Omental fat pad (tissue), 4 donors: ENCODE measurements around the gene CYBRD1. TPM values are rescaled to one million over a fixed set of nuclear protein-coding genes. Genes with fewer than 3 reads are reported as not detected.

Experiments used
- ATAC-seq: fragments of 150-250 bp; one replicate; pipeline ENCODE4 v1.9.1; 2016; ENCODE audit warnings: mild to moderate bottlenecking, moderate library complexity; ENCODE audit not compliant: low FRiP score
- DNase-seq: peaks from one replicate; pipeline ENCODE4 v3.0.0-alpha.2; 2019; ENCODE audit warnings: low spot score
- total RNA-seq, 4 donors: library from RNA; depleted of rRNA; stranded (reverse); fragments of >200 nt; gene quantifications; one replicate each; pipeline ENCODE4 v1.1.0, GENCODE V29; 2016
- TF ChIP-seq, protein P1 (sequence below), 3 donors: fragments of 450-650 bp; IDR thresholded peaks; one replicate each; pipeline ENCODE4 v1.5.1; 2016 to 2017; ENCODE audit warnings: antibody characterized with exemption in 3 of 3, mild to moderate bottlenecking in 3 of 3, moderate library complexity in 2 of 3

CYBRD1 gene
- total RNA-seq, 4 donors from 2014 or later: 296 to 494 (median 360) TPM

DNA sequence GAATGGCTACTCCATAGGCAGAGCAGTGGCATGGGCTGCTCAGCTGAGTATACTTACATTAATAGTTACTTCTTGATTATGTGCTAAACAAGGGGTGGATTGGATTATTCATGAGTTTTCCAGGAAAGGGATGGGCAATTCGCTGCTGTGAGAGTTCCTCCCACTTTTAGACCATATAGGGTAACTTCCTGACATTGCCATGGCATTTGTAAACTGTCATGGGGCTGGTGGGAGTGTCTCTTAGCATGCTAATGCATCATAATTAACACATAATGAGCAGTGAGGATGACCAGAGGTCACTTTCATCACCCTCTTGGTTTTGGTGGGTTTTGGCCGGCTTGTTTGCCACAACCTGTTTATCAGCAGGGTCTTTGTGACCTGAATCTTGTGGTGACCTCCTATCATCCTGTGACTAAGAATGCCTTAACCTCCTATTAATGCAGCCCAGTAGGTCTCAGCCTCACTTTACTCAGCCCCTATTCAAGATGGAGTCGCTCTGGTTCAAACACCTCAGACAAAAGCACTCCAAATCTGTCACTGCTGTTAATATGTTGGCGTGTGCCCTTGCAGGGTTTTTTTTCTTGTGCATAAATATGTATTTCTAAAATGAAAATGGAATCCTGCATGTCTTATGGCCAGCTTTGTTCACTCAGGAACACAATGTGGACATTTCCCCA is 56.0 kb downstream of the CYBRD1 start:
- TF ChIP-seq, protein P1, sequence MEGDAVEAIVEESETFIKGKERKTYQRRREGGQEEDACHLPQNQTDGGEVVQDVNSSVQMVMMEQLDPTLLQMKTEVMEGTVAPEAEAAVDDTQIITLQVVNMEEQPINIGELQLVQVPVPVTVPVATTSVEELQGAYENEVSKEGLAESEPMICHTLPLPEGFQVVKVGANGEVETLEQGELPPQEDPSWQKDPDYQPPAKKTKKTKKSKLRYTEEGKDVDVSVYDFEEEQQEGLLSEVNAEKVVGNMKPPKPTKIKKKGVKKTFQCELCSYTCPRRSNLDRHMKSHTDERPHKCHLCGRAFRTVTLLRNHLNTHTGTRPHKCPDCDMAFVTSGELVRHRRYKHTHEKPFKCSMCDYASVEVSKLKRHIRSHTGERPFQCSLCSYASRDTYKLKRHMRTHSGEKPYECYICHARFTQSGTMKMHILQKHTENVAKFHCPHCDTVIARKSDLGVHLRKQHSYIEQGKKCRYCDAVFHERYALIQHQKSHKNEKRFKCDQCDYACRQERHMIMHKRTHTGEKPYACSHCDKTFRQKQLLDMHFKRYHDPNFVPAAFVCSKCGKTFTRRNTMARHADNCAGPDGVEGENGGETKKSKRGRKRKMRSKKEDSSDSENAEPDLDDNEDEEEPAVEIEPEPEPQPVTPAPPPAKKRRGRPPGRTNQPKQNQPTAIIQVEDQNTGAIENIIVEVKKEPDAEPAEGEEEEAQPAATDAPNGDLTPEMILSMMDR (IDR thresholded peaks at IDR 0.05): no peak
- DNase-seq (no peak), ATAC-seq (no peak)

DNA sequence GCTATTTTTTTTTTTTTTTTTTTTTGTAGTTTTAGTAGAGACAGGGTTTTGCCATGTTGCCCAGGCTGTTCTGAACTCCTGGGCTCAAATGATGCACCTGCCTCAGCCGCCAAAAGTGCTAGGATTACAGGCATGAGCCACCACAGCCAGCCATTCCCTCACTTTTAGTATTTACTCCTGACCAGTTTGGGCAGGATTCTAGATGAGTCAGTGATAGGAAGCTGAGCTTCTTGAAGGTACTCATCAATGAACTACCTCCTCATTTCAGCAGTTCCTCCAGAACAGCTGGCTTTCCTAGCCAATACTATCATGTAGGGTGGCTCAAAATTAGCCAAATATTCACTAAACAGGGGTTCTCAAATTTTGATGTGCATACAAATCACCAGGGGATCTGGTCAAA is 57.2 kb downstream of the CYBRD1 start:
- DNase-seq (no peak), ATAC-seq (no peak)
- TF ChIP-seq, protein P1 (IDR thresholded peaks at IDR 0.05): no peak

DNA sequence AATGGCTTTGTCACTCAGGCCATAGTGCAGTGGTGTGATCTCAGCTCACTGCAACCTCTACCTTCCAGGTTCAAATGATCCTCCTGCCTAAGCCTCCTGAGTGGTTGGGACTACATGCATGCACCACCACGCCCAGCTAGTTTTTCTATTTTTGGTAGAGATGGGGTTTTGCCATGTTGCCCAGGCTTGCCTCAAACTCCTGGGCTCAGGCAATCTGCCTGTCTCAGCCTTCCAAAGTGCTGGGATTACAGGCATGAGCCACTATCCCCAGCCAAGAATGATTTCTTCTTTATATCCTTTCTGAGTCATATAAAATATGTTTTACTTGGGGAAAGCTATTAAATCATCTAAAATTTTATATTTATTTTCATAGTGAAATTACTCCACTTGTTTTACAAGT is 61.3 kb downstream of the CYBRD1 start:
- ATAC-seq (no peak), DNase-seq (no peak)
- TF ChIP-seq, protein P1 (IDR thresholded peaks at IDR 0.05): no peak

DNA sequence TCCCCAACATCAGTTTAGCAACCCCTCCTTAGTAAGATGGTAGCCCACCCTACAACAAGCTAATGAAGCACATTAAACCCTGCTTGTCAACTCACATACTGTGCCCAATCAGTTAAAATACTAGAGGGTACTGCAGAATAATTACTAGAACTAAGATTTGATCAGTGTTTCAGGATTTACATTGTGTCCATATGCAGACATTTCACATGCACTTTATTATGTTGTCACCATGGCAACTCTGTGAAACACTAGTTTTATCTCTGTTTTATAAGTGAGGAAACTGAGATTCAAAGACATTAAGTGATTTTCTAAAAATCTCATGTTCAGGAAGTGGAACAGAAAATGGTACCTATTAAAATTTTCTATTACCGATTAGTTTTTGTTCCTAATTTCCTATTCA is 61.7 kb downstream of the CYBRD1 start:
- TF ChIP-seq, protein P1 (IDR thresholded peaks at IDR 0.05): no peak
- DNase-seq (no peak), ATAC-seq (no peak)

DNA sequence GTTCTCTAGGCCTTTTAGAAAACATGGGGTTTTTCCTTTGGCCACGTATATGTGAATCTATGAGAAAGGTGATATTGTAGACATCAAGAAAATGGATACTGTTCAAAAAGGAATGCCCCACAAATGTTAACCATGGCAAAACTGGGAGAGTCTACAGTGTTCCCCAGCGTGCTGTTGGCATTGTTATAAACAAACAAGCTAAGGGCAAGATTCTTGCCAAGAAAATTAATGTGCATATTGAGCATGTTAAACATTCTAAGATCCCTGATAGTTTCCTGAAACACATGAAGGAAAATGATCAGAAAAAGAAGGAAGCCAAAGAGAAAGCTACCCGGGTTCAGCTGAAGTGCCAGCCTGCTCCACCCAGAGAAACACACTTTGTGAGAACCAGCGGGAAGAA is 64.9 kb downstream of the CYBRD1 start:
- TF ChIP-seq, protein P1 (IDR thresholded peaks at IDR 0.05): no peak
- ATAC-seq: no peak
- no peak for DNase-seq

DNA sequence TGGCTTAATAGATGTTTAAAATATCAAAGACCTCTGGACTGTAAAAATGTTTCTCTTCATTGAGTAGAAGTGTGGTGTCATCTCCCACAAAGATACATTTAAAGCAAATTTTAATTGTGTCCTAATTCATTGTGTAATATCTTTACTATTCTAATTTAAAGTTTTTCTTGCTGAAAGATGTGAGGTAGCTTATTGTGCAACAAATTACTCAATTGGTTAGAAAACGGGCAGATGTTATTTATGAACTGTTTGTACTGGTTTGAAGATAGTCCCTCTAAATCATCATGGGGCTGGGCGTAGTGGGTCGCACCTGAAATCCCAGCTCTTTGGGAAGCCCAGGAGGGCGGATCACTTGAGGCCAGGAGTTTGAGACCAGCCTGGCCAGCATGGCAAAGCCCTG is 65.3 kb downstream of the CYBRD1 start:
- DNase-seq (no peak), ATAC-seq (no peak)
- TF ChIP-seq, protein P1 (IDR thresholded peaks at IDR 0.05): no peak

DNA sequence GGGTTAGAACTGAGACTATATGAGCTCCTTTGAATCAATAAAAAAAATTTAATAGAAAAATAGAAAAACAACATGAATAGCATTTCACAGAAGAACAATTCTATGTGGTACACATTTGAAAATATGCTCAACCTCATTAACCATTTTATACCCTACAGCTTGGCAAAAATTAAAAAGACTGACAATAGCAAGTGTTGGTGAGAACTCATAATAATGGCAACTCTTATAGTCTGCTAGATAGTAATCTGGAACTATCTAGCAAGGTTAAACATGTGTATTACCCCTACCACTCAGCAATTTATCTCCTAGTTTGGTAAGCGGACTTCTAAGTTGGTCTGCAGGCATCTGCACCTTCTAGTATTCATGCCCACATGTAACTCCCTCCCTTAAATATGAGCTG is 67.8 kb downstream of the CYBRD1 start:
- no peak for DNase-seq
- TF ChIP-seq, protein P1 (IDR thresholded peaks at IDR 0.05): no peak
- no peak for ATAC-seq
